Adrenal gland (tissue), 12 donors: ENCODE data around the gene OR56A5. TPM values are rescaled to one million over a fixed set of nuclear protein-coding genes. Genes with fewer than 3 reads are reported as not detected.

Experiments used
- DNase-seq, 7 donors: peaks; one replicate each; pipeline ENCODE4 v3.0.0-alpha.2; 2019 to 2020
- H3K27ac ChIP-seq, 5 donors: fragments of 200-600 bp; sonication (generic) in 4 of 5; 1 replicate in 3 of 5; 2 replicates in 2 of 5; pipeline versions ENCODE4 v1.5.1 to v1.8.0; 2016 to 2020; ENCODE audit warnings: mild to moderate bottlenecking in 1 of 5
- H3K27me3 ChIP-seq: fragments of 200-600 bp; 2 replicates; pipeline ENCODE4 v1.8.0; 2021
- H3K36me3 ChIP-seq, 2 donors: fragments of 200-600 bp; replicated peaks in 1 of 2; 1 replicate in 1 of 2; 2 replicates in 1 of 2; pipeline versions ENCODE4 v1.5.1 to v1.8.0; 2018 to 2022
- H3K4me1 ChIP-seq, 2 donors: fragments of 200-600 bp; replicated peaks in 1 of 2; 1 replicate in 1 of 2; 2 replicates in 1 of 2; pipeline versions ENCODE4 v1.5.1 to v1.8.0; 2018 to 2021
- H3K4me3 ChIP-seq, 4 donors: fragments of 200-600 bp; sonication (generic) in 3 of 4; one replicate each; pipeline ENCODE4 v1.5.1; 2016 to 2018
- H3K9me3 ChIP-seq, 3 donors: fragments of 200-600 bp; sonication (generic) in 1 of 3; replicated peaks in 1 of 3; 1 replicate in 2 of 3; 2 replicates in 1 of 3; pipeline versions ENCODE4 v1.5.1 to v1.8.0; 2016 to 2021
- POLR2A ChIP-seq, 2 donors: fragments of 450-650 bp; IDR thresholded peaks; one replicate each; pipeline ENCODE4 v1.6.1; 2017; ENCODE audit warnings: antibody characterized with exemption in 2 of 2, mild to moderate bottlenecking in 2 of 2, moderate library complexity in 1 of 2
- WGBS, 4 donors: extraction: QIAGEN DNeasy Blood & Tissue Kit in 2 of 4; methylation state at CpG; one replicate each; pipeline versions ENCODE4 v1.1.5 to v1.1.7; 2013 to 2017; 5-methylcytosine and 5-hydroxymethylcytosine counted together
- intact Hi-C, 2 donors: fragments of 100-400 bp; cut with DNase I; formaldehyde crosslinking; loops; one replicate each; pipeline versions ENCODE4 v1.14.1 to v1.15.0; 2022 to 2023
- polyA plus RNA-seq, 3 donors: library from polyadenylated mRNA; stranded (reverse); fragments of 200-250 nt in 2 of 3; fragments of 350-450 nt in 1 of 3; fragmentation: Illumina TruSeq in 1 of 3; extraction: RNeasy Lipid Tissue Mini Kit (QIAGEN cat#74804) in 1 of 3; gene quantifications; one replicate each; pipeline ENCODE4 v1.2.3, GENCODE V29; 2013 to 2014
- small RNA-seq, 2 donors: library from RNA; depleted of rRNA; stranded (forward); fragments of <200 nt; gene quantifications; one replicate each; pipeline ENCODE3, GENCODE V24; 2016
- total RNA-seq, 9 donors: library from RNA; depleted of rRNA in 4 of 9; stranded (reverse); fragments of >200 nt in 4 of 9; fragments of 120-200 nt in 1 of 9; fragmentation: NEBNext Ultra II Directional in 1 of 9; extraction: Animal tissue kit (Norgen Biotek cat#: 25700) in 1 of 9; gene quantifications; one replicate each; pipeline versions ENCODE4 v1.1.0 to v1.2.4, GENCODE V29; 2013 to 2023
- TF ChIP-seq, protein P1 (sequence below), 6 experiments: fragments of 450-650 bp in 4 of 6; fragments of 200-600 bp in 2 of 6; sonication (generic) in 1 of 6; IDR thresholded peaks; 1 replicate in 5 of 6; 2 replicates in 1 of 6; pipeline versions ENCODE4 v1.5.1 to v1.8.0; 2016 to 2021; ENCODE audit warnings: antibody characterized with exemption in 6 of 6, mild to moderate bottlenecking in 2 of 6, moderate library complexity in 1 of 6
- donor health status: healthy with polysubstance abuse.
- donor health status: Bipolar disorder and iron deficiency.
- donor health status: DM: yes; HTN: yes; CAD: no.
- donor health status: DM: no; HTN: no; CAD: no.
- donor health status: DM: no; HTN: no; CAD: no.
- donor health status: DM: yes; HTN: yes; CAD: no.

The OR56A5 gene
- total and polyA plus RNA-seq, 12 donors = not detected

GRCh38 chr11:5922749-5923426, 45.4 kb downstream of the OR56A5 start:
- H3K4me1 ChIP-seq = no peaks in the 10 kb centered on the region
- H3K4me3 ChIP-seq = no peak overlapping the region
- DNase-seq = no peak
- intact Hi-C loops = no loop called here
- H3K9me3 ChIP-seq = no peaks in the 10 kb centered on the region
- H3K27me3 ChIP-seq = no peaks in the 10 kb centered on the region
- WGBS, 4 donors = 44 to 72% (median 64%) methylated on average over 1 to 2 of the region's 2 CpGs
- H3K27ac ChIP-seq = no peak overlapping the region
- no peaks in the 10 kb centered on the region for H3K36me3 ChIP-seq
- TF ChIP-seq, protein P1, sequence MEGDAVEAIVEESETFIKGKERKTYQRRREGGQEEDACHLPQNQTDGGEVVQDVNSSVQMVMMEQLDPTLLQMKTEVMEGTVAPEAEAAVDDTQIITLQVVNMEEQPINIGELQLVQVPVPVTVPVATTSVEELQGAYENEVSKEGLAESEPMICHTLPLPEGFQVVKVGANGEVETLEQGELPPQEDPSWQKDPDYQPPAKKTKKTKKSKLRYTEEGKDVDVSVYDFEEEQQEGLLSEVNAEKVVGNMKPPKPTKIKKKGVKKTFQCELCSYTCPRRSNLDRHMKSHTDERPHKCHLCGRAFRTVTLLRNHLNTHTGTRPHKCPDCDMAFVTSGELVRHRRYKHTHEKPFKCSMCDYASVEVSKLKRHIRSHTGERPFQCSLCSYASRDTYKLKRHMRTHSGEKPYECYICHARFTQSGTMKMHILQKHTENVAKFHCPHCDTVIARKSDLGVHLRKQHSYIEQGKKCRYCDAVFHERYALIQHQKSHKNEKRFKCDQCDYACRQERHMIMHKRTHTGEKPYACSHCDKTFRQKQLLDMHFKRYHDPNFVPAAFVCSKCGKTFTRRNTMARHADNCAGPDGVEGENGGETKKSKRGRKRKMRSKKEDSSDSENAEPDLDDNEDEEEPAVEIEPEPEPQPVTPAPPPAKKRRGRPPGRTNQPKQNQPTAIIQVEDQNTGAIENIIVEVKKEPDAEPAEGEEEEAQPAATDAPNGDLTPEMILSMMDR (IDR thresholded peaks at IDR 0.05) = no peak
- TF ChIP-seq POLR2A (IDR thresholded peaks at IDR 0.05) = no peak

Small RNA genes lying within 50 kb of the gene (small RNA-seq; reads per million reads assigned to genes)
- gene RNA5SP329 = 0 to 0.17 reads per million in 2 donors

Other genes with a start within 250 kb of the OR56A5 start
- not detected for gene OR56B1, start 232.0 kb downstream of the OR56A5 start, total RNA-seq
- gene OR56B1, start 232.0 kb downstream of the OR56A5 start, polyA plus RNA-seq = not detected
- gene OR52N4, start 214.3 kb downstream of the OR56A5 start, total RNA-seq = not detected
- gene OR52N4, start 214.3 kb downstream of the OR56A5 start, polyA plus RNA-seq = under 1 TPM in 2 of 3 donors, not detected in 1; 0.11 to 0.37 TPM
- under 1 TPM in 1 of 9 donors, not detected in 8; 0.11 TPM for gene OR52N5, start 185.1 kb downstream of the OR56A5 start, total RNA-seq
- gene OR52N5, start 185.1 kb downstream of the OR56A5 start, polyA plus RNA-seq = not detected
- not detected for gene OR52N1, start 177.2 kb downstream of the OR56A5 start, total RNA-seq
- not detected for gene OR52N1, start 177.2 kb downstream of the OR56A5 start, polyA plus RNA-seq
- gene OR52N2, start 159.6 kb downstream of the OR56A5 start, total RNA-seq = not detected
- not detected for gene OR52N2, start 159.6 kb downstream of the OR56A5 start, polyA plus RNA-seq
- under 1 TPM in 1 of 9 donors, not detected in 8; 0.11 TPM for gene OR52E6, start 126.6 kb downstream of the OR56A5 start, total RNA-seq
- not detected for gene OR52E6, start 126.6 kb downstream of the OR56A5 start, polyA plus RNA-seq
- not detected for gene OR52E8, start 110.8 kb downstream of the OR56A5 start, total RNA-seq
- gene OR52E8, start 110.8 kb downstream of the OR56A5 start, polyA plus RNA-seq = not detected
- gene OR52E4, start 87.9 kb downstream of the OR56A5 start, total RNA-seq = not detected
- gene OR52E4, start 87.9 kb downstream of the OR56A5 start, polyA plus RNA-seq = not detected
- not detected for gene OR52E5, start 75.3 kb downstream of the OR56A5 start, total RNA-seq
- gene OR52E5, start 75.3 kb downstream of the OR56A5 start, polyA plus RNA-seq = not detected
- not detected for gene OR56A3, start 26.2 kb downstream of the OR56A5 start, total RNA-seq
- not detected for gene OR56A3, start 26.2 kb downstream of the OR56A5 start, polyA plus RNA-seq
- gene OR52L1, start 18.5 kb upstream of the OR56A5 start, total RNA-seq = under 1 TPM in 1 of 9 donors, not detected in 8; 0.61 TPM
- gene OR52L1, start 18.5 kb upstream of the OR56A5 start, polyA plus RNA-seq = not detected
- gene OR56A4, start 38.5 kb upstream of the OR56A5 start, total RNA-seq = under 1 TPM in 1 of 9 donors, not detected in 8; under 0.01 TPM
- not detected for gene OR56A4, start 38.5 kb upstream of the OR56A5 start, polyA plus RNA-seq
- gene OR56A1, start 62.3 kb upstream of the OR56A5 start, total RNA-seq = under 1 TPM in 1 of 9 donors, not detected in 8; 0.06 TPM
- not detected for gene OR56A1, start 62.3 kb upstream of the OR56A5 start, polyA plus RNA-seq
- not detected for gene OR56B4, start 139.2 kb upstream of the OR56A5 start, total RNA-seq
- not detected for gene OR56B4, start 139.2 kb upstream of the OR56A5 start, polyA plus RNA-seq
- gene OR52B2, start 201.8 kb upstream of the OR56A5 start, total RNA-seq = under 1 TPM in 1 of 9 donors, not detected in 8; 0.11 TPM
- not detected for gene OR52B2, start 201.8 kb upstream of the OR56A5 start, polyA plus RNA-seq
- gene OR52W1, start 230.7 kb upstream of the OR56A5 start, total RNA-seq = not detected
- not detected for gene OR52W1, start 230.7 kb upstream of the OR56A5 start, polyA plus RNA-seq
- not detected for gene C11orf42, start 237.1 kb upstream of the OR56A5 start, total RNA-seq
- gene C11orf42, start 237.1 kb upstream of the OR56A5 start, polyA plus RNA-seq = not detected